K562 (cell line): Measurements from ENCODE around the gene LSM4. TPM values are rescaled to one million over a fixed set of nuclear protein-coding genes. Genes with fewer than 3 reads are reported as not detected.
A peak's percentile ranks its signal among the peaks of the same experiment; 100 is the strongest.

Experiments used
- BCOR ChIP-seq: fragments of 450-650 bp; IDR thresholded peaks from 2 replicates; pipeline ENCODE4 v1.6.1; 2016
- BRD4 ChIP-seq: fragments of 200-600 bp; sonication (generic); IDR thresholded peaks from 2 replicates; pipeline ENCODE4 v1.6.1; 2017; ENCODE audit warnings: inconsistent platforms
- CEBPB ChIP-seq: fragments of 450-650 bp; IDR thresholded peaks from 2 replicates; pipeline ENCODE4 v1.6.1; 2016; ENCODE audit warnings: missing genetic modification characterization, missing compliant biosample characterization
- HDAC1 ChIP-seq, 2 experiments: fragments of 450-650 bp; IDR thresholded peaks; 2 replicates each; pipeline ENCODE4 v1.6.1; 2016 to 2017; ENCODE audit warnings: inconsistent platforms in 1 of 2, mild to moderate bottlenecking in 1 of 2, moderate library complexity in 1 of 2
- HEY1 ChIP-seq: fragments of 250-450 bp; sonication (Bioruptor Pico); IDR thresholded peaks from 2 replicates; pipeline ENCODE4 v1.5.0; 2020; ENCODE audit warnings: mild to moderate bottlenecking, moderate library complexity, borderline replicate concordance
- IRF1 ChIP-seq: sonication (generic); formaldehyde crosslinking; IDR thresholded peaks from 2 replicates; pipeline ENCODE4 v1.8.0; 2022; ENCODE audit warnings: missing genetic modification reagents, mild to moderate bottlenecking, borderline replicate concordance
- LCOR ChIP-seq: sonication (generic); formaldehyde crosslinking; IDR thresholded peaks from 2 replicates; pipeline ENCODE4 v1.8.0; 2022; ENCODE audit warnings: mild to moderate bottlenecking, missing genetic modification reagents
- NFE2L1 ChIP-seq: fragments of 450-650 bp; IDR thresholded peaks from 2 replicates; pipeline ENCODE4 v1.6.1; 2016; ENCODE audit warnings: missing genetic modification characterization, low read depth, mild to moderate bottlenecking, missing compliant biosample characterization, moderate library complexity, borderline replicate concordance
- PCBP1 ChIP-seq: fragments of 200-400 bp; formaldehyde crosslinking; IDR thresholded peaks from 2 replicates; pipeline ENCODE4 v1.6.1; 2018; ENCODE audit warnings: mild to moderate bottlenecking, low read depth, low read length; ENCODE audit not compliant: poor library complexity, severe bottlenecking
- PHF20 ChIP-seq: fragments of 450-650 bp; IDR thresholded peaks from 2 replicates; pipeline ENCODE4 v1.6.1; 2018; ENCODE audit not compliant: partially characterized antibody
- POLR2A ChIP-seq: fragments of 450-650 bp; conservative IDR thresholded peaks from 2 replicates; pipeline ENCODE4 v1.6.1; 2016
- PURB ChIP-seq: sonication (generic); formaldehyde crosslinking; IDR thresholded peaks from 2 replicates; pipeline ENCODE4 v1.9.0; 2021; ENCODE audit warnings: low read depth, mild to moderate bottlenecking, missing genetic modification reagents
- RBM25 ChIP-seq: fragments of 200-400 bp; formaldehyde crosslinking; IDR thresholded peaks from 2 replicates; pipeline ENCODE4 v1.6.1; 2018; ENCODE audit warnings: low read length, low read depth, moderate library complexity; ENCODE audit not compliant: severe bottlenecking
- SMAD2 ChIP-seq: fragments of 150-350 bp; IDR thresholded peaks from 2 replicates; pipeline ENCODE4 v1.6.1; 2014; ENCODE audit warnings: low read depth, mild to moderate bottlenecking, low read length
- SMARCA4 ChIP-seq: fragments of 450-650 bp; IDR thresholded peaks from 2 replicates; pipeline ENCODE4 v1.6.1; 2016
- SPI1 ChIP-seq: IDR thresholded peaks from 2 replicates; pipeline ENCODE4 v1.6.1; 2011; ENCODE audit warnings: low read depth, low read length, control low read depth, borderline replicate concordance
- ZNF175 ChIP-seq: fragments of 200-800 bp; sonication (Bioruptor generic); IDR thresholded peaks from 2 replicates; pipeline ENCODE4 v1.6.1; 2016; ENCODE audit warnings: low read depth, mild to moderate bottlenecking, missing genetic modification characterization, missing compliant biosample characterization
- ZNF232 ChIP-seq: sonication (generic); formaldehyde crosslinking; IDR thresholded peaks from 2 replicates; pipeline ENCODE4 v1.8.0; 2022; ENCODE audit warnings: mild to moderate bottlenecking, missing genetic modification reagents
- ZNF551 ChIP-seq: fragments of 250-450 bp; sonication (Bioruptor Pico); IDR thresholded peaks from 2 replicates; pipeline ENCODE4 v1.5.0; 2021; ENCODE audit warnings: mild to moderate bottlenecking, moderate library complexity
- ZNF584 ChIP-seq: fragments of 200-800 bp; sonication (Bioruptor generic); IDR thresholded peaks from 2 replicates; pipeline ENCODE4 v1.6.1; 2016; ENCODE audit warnings: low read depth, mild to moderate bottlenecking, missing genetic modification characterization, missing compliant biosample characterization
- ZNF592 ChIP-seq: fragments of 450-650 bp; IDR thresholded peaks from 2 replicates; pipeline ENCODE4 v1.6.1; 2017; ENCODE audit warnings: antibody characterized with exemption, mild to moderate bottlenecking
- ZNF707 ChIP-seq: fragments of 250-450 bp; sonication (Bioruptor Pico); conservative IDR thresholded peaks from 2 replicates; pipeline ENCODE4 v1.8.0; 2022; ENCODE audit warnings: inconsistent platforms, mild to moderate bottlenecking, moderate library complexity
- ZNF778 ChIP-seq: fragments of 450-650 bp; formaldehyde crosslinking; IDR thresholded peaks from 2 replicates; pipeline ENCODE4 v1.4.0; 2020; ENCODE audit warnings: mild to moderate bottlenecking, moderate library complexity
- polyA plus RNA-seq, 8 experiments: library from polyadenylated mRNA; depleted of rRNA in 4 of 8; stranded (reverse) in 5 of 8; unstranded in 3 of 8; fragments of >200 nt; fragmentation: Nextera tagmentation in 2 of 8; fragmentation: Illumina TruSeq in 1 of 8; extraction: Ambion mirVana in 2 of 8; extraction: Trizol in 1 of 8; gene quantifications; 2 replicates each; pipeline versions ENCODE4 v1.2.1 to v1.2.3, GENCODE V29; 2011 to 2014; ENCODE audit warnings: inconsistent platforms in 1 of 8, missing spikeins in 1 of 8
- total RNA-seq, 7 experiments: library from RNA; depleted of rRNA in 6 of 7; stranded (reverse); fragments of >200 nt in 6 of 7; fragmentation: Illumina TruSeq in 2 of 7; extraction: Trizol in 2 of 7; gene quantifications; 2 replicates each; pipeline versions ENCODE4 v1.2.1 to v1.2.3, GENCODE V29; 2011 to 2021; ENCODE audit warnings: low replicate concordance in 1 of 7
- TF ChIP-seq, protein P1 (sequence below): fragments of 200-400 bp; formaldehyde crosslinking; IDR thresholded peaks from 2 replicates; pipeline ENCODE4 v1.6.1; 2017; ENCODE audit warnings: mild to moderate bottlenecking, low read depth, low read length, moderate library complexity

LSM4 gene
- total and polyA plus RNA-seq, 9 of the 15 experiments (the other 6 are each of a cell fraction or from before 2014, with no cell fraction given), result 11.9 to 763 (median 202) TPM

DNA sequence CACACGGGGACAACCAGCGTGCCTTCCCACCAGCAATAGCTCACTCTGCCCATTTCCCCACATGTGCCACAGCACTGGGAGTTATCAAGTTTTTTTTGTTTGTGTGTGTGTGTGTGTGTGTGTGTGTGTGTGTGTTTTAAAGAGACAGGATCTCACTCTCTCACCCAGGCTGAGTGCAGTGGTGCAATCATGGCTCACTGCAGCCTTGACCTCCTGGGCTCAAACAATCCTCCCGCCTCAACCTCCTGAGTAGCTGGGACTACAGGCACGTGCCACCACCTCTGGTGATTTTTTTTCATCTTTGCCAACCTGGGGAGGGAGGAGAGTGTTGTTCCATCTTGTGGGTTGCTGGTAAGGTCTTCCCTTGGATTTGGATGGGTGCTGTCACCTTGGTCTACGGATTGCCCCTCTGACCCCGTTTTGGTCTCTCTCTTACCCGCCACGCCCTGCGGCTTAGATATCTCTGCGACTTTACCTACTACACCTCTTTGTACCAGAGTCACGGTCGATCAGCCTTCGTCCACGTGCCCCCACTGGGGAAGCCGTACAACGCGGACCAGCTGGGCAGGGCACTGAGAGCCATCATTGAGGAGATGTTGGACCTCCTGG, 40.2 kb upstream of the LSM4 start (continued):
- TF ChIP-seq IRF1 (CRISPR knock-in tag), result no peak
- no peak for TF ChIP-seq SMARCA4
- no peak for TF ChIP-seq PURB (CRISPR knock-in tag)
- peak; percentile 33; the same call in 1 of the 2 replicates for TF ChIP-seq CEBPB (tag)
- no peak for TF ChIP-seq PHF20
- no peak for TF ChIP-seq ZNF778 (CRISPR knock-in tag)
- TF ChIP-seq ZNF592, result peak; percentile 49; the same call in 1 of the 2 replicates
- peak; percentile 70; the same call in 1 of the 2 replicates for TF ChIP-seq ZNF584 (CRISPR knock-in tag)
- no peak for TF ChIP-seq SMAD2
- no peak for TF ChIP-seq PCBP1
- TF ChIP-seq NFE2L1 (tag), result no peak
- TF ChIP-seq ZNF551, result no peak
- TF ChIP-seq ZNF707 (CRISPR knock-in tag), result no peak
- peak; percentile 96 for TF ChIP-seq RBM25
- no peak for TF ChIP-seq POLR2A
- TF ChIP-seq BRD4, result no peak
- TF ChIP-seq, protein P1, sequence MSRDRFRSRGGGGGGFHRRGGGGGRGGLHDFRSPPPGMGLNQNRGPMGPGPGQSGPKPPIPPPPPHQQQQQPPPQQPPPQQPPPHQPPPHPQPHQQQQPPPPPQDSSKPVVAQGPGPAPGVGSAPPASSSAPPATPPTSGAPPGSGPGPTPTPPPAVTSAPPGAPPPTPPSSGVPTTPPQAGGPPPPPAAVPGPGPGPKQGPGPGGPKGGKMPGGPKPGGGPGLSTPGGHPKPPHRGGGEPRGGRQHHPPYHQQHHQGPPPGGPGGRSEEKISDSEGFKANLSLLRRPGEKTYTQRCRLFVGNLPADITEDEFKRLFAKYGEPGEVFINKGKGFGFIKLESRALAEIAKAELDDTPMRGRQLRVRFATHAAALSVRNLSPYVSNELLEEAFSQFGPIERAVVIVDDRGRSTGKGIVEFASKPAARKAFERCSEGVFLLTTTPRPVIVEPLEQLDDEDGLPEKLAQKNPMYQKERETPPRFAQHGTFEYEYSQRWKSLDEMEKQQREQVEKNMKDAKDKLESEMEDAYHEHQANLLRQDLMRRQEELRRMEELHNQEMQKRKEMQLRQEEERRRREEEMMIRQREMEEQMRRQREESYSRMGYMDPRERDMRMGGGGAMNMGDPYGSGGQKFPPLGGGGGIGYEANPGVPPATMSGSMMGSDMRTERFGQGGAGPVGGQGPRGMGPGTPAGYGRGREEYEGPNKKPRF, result no peak
- 0 out of 2 replicates have a peak, but pooled peaks have one; percentile 24 for TF ChIP-seq BCOR
- 0 out of 2 replicates have a peak, but pooled peaks have one; percentile 14 for TF ChIP-seq ZNF175
- peak in 1 of 2 experiments; percentile 40; a peak in 1 of 4 replicates for TF ChIP-seq HDAC1 (IDR thresholded peaks at IDR 0.05)
- no peak for TF ChIP-seq HEY1 (CRISPR knock-in tag)
- no peak for TF ChIP-seq SPI1
- no peak for TF ChIP-seq LCOR (CRISPR knock-in tag)
- no peak for TF ChIP-seq ZNF232 (CRISPR knock-in tag)
